EL (cell line): Measurements from ENCODE around the gene DDR2.
A peak's percentile ranks its signal among the peaks of the same experiment; 100 is the strongest.
"Not testable (repeated sequence)": the region's sequence is repeated elsewhere in the genome, so short reads cannot be mapped to it uniquely, and the experiment has no call there.

Experiments used
- DNase-seq: peaks from one replicate; pipeline ENCODE4 v3.0.0-alpha.2; 2016

The DDR2 gene

GRCh38 chr1:162788783-162789182 lies 156.5 kb downstream of the DDR2 start:
- DNase-seq, result peak; percentile 8

- DNase-seq, result peak; percentile 64
Measured at GRCh38 chr1:162790303-162790984, 158.2 kb downstream of the DDR2 start, which contains the start of gene HSD17B7. TSS of gene HSD17B7 (plus strand) at chr1:162790702. CDS start at chr1:162790801, 99 bp downstream.

GRCh38 chr1:162790985-162791357 lies 158.7 kb downstream of the DDR2 start:
- DNase-seq, result peak; percentile 24

- not testable (repeated sequence) for DNase-seq
Measured at GRCh38 chr1:162794284-162794683, 162.0 kb downstream of the DDR2 start.

- not testable (repeated sequence) for DNase-seq
Measured at GRCh38 chr1:162796617-162797279, 164.5 kb downstream of the DDR2 start.

GRCh38 chr1:162799995-162800830 lies 167.9 kb downstream of the DDR2 start:
- DNase-seq, result peak; percentile 74

- DNase-seq, result not testable (repeated sequence)
Measured at GRCh38 chr1:162807503-162807902, 175.2 kb downstream of the DDR2 start.

GRCh38 chr1:162812357-162812756 lies 180.1 kb downstream of the DDR2 start:
- not testable (repeated sequence) for DNase-seq

GRCh38 chr1:162818136-162818535 lies 185.9 kb downstream of the DDR2 start:
- not testable (repeated sequence) for DNase-seq

- not testable (repeated sequence) for DNase-seq
Measured at GRCh38 chr1:162818666-162819065, 186.4 kb downstream of the DDR2 start.

GRCh38 chr1:162822391-162823200 lies 190.3 kb downstream of the DDR2 start:
- DNase-seq, result peak; percentile 17

- DNase-seq, result no peak
Measured at GRCh38 chr1:162823231-162823630, 191.0 kb downstream of the DDR2 start.

- peak; percentile 25 for DNase-seq
Measured at GRCh38 chr1:162823771-162824525, 191.7 kb downstream of the DDR2 start.

GRCh38 chr1:162829268-162829667 lies 197.0 kb downstream of the DDR2 start:
- no peak for DNase-seq

GRCh38 chr1:162832470-162832869 lies 200.2 kb downstream of the DDR2 start:
- no peak for DNase-seq

- no peak for DNase-seq
Measured at GRCh38 chr1:162835157-162835899, 203.1 kb downstream of the DDR2 start.
